ENCODE data around the gene GBF1.

Gene GBF1

GRCh38 chr10:102368077-102368476, 122.7 kb downstream of the GBF1 start:
- H3K36me3 ChIP-seq (ENCODE audit: control insufficient read depth in 4 of 4, insufficient read depth in 4 of 4, low read length in 3 of 4), result peaks cover 28 to 85% (median 73%) of the 10 kb centered on the region in 4 experiments
- no peak for DNase-seq
- H3K27ac ChIP-seq (ENCODE audit: insufficient read depth in 1 of 2, low read depth in 1 of 2, low read length in 2 of 2, poor library complexity in 1 of 2, severe bottlenecking in 2 of 2), result no peak overlapping the region
- no peaks in the 10 kb centered on the region for H3K27me3 ChIP-seq (replicated peaks in 2 of 5; ENCODE audit: control insufficient read depth in 4 of 5, insufficient read depth in 5 of 5, low read length in 4 of 5)
- no peak overlapping the region for H3K4me3 ChIP-seq (ENCODE audit: control insufficient read depth in 1 of 7, extremely low read depth in 1 of 7, insufficient read depth in 4 of 7, low read depth in 2 of 7, low read length in 6 of 7)
- CTCF ChIA-PET, result interaction anchor here (0.6 to 2.2 kb wide), 10 partner anchors 10 to 187 kb away, joined by 3 to 14 read pairs (median 3); no protein-coding TSS in a partner anchor
- peaks cover 0 to 10% (median 0%) of the 10 kb centered on the region in 5 experiments for H3K9me3 ChIP-seq (ENCODE audit: control extremely low read depth in 1 of 5, control insufficient read depth in 4 of 5, insufficient read depth in 2 of 5, low read depth in 1 of 5, low read length in 4 of 5)
- WGBS (ENCODE audit: insufficient coverage), result 100% methylated on average over 3 of the region's 3 CpGs
- POLR2A ChIA-PET, result no interaction called here
- no peaks in the 10 kb centered on the region for H3K4me1 ChIP-seq (ENCODE audit: control extremely low read depth in 1 of 4, control insufficient read depth in 4 of 4, insufficient read depth in 4 of 4, low read length in 3 of 4)

GRCh38 chr10:102371295-102371694, 126.0 kb downstream of the GBF1 start:
- Histone ChIP-seq H3K9me3 (ENCODE audit: control extremely low read depth in 1 of 5, control insufficient read depth in 4 of 5, insufficient read depth in 2 of 5, low read depth in 1 of 5, low read length in 4 of 5) (peaks cover 0 to 10% (median 0%) of the 10 kb centered on the region in 5 experiments), H3K4me1 (ENCODE audit: control extremely low read depth in 1 of 4, control insufficient read depth in 4 of 4, insufficient read depth in 4 of 4, low read length in 3 of 4) (no peaks in the 10 kb centered on the region), H3K4me3 (ENCODE audit: control insufficient read depth in 1 of 7, extremely low read depth in 1 of 7, insufficient read depth in 4 of 7, low read depth in 2 of 7, low read length in 6 of 7) (no peak overlapping the region), H3K27me3 (replicated peaks in 2 of 5; ENCODE audit: control insufficient read depth in 4 of 5, insufficient read depth in 5 of 5, low read length in 4 of 5) (no peaks in the 10 kb centered on the region), H3K27ac (ENCODE audit: insufficient read depth in 1 of 2, low read depth in 1 of 2, low read length in 2 of 2, poor library complexity in 1 of 2, severe bottlenecking in 2 of 2) (no peak overlapping the region), H3K36me3 (ENCODE audit: control insufficient read depth in 4 of 4, insufficient read depth in 4 of 4, low read length in 3 of 4) (peaks cover 25 to 82% (median 68%) of the 10 kb centered on the region in 4 experiments)
- no peak for DNase-seq
- ChIA-PET POLR2A (no interaction called here), CTCF (interaction anchor here (0.6 to 1.2 kb wide), 6 partner anchors 8 to 202 kb away, joined by 3 to 6 read pairs (median 3); no protein-coding TSS in a partner anchor)
- WGBS (ENCODE audit: insufficient coverage), result no CpG with 5 or more reads among the region's 2 CpGs

- POLR2A ChIA-PET, result interaction anchor here (0.9 kb wide), 1 partner anchor 19 kb away, joined by 6 read pairs; no protein-coding TSS in a partner anchor
These were observed 129.9 kb downstream of the GBF1 start for GRCh38 chr10:102375250-102375649.

GRCh38 chr10:102375867-102376266, 130.5 kb downstream of the GBF1 start:
- Histone ChIP-seq H3K4me3 (ENCODE audit: control insufficient read depth in 1 of 7, extremely low read depth in 1 of 7, insufficient read depth in 4 of 7, low read depth in 2 of 7, low read length in 6 of 7) (no peak overlapping the region), H3K27ac (ENCODE audit: insufficient read depth in 1 of 2, low read depth in 1 of 2, low read length in 2 of 2, poor library complexity in 1 of 2, severe bottlenecking in 2 of 2) (no peak overlapping the region), H3K36me3 (ENCODE audit: control insufficient read depth in 4 of 4, insufficient read depth in 4 of 4, low read length in 3 of 4) (peaks cover 6 to 70% (median 48%) of the 10 kb centered on the region in 4 experiments), H3K27me3 (replicated peaks in 2 of 5; ENCODE audit: control insufficient read depth in 4 of 5, insufficient read depth in 5 of 5, low read length in 4 of 5) (no peaks in the 10 kb centered on the region), H3K4me1 (ENCODE audit: control extremely low read depth in 1 of 4, control insufficient read depth in 4 of 4, insufficient read depth in 4 of 4, low read length in 3 of 4) (no peaks in the 10 kb centered on the region), H3K9me3 (ENCODE audit: control extremely low read depth in 1 of 5, control insufficient read depth in 4 of 5, insufficient read depth in 2 of 5, low read depth in 1 of 5, low read length in 4 of 5) (peaks cover 0 to 2% (median 0%) of the 10 kb centered on the region in 5 experiments)
- no peak for DNase-seq
- CTCF ChIA-PET, result interaction anchor here (1.1 to 1.2 kb wide), 3 partner anchors 9 to 24 kb away, joined by 3 to 5 read pairs (median 4); no protein-coding TSS in a partner anchor
- 100% methylated on average over 1 of the region's 2 CpGs for WGBS (ENCODE audit: insufficient coverage)
- POLR2A ChIA-PET, result no interaction called here

More at GRCh38 chr10:102375250-102375649, 129.9 kb downstream of the GBF1 start:
- CTCF ChIA-PET, result interaction anchor here (1.0 to 2.0 kb wide), 6 partner anchors 8 to 125 kb away, joined by 3 to 7 read pairs (median 4); no protein-coding TSS in a partner anchor
- no peak overlapping the region for H3K4me3 ChIP-seq (ENCODE audit: control insufficient read depth in 1 of 7, extremely low read depth in 1 of 7, insufficient read depth in 4 of 7, low read depth in 2 of 7, low read length in 6 of 7)
- 95% methylated on average over 7 of the region's 7 CpGs for WGBS (ENCODE audit: insufficient coverage)
- H3K4me1 ChIP-seq (ENCODE audit: control extremely low read depth in 1 of 4, control insufficient read depth in 4 of 4, insufficient read depth in 4 of 4, low read length in 3 of 4), result no peaks in the 10 kb centered on the region
- H3K36me3 ChIP-seq (ENCODE audit: control insufficient read depth in 4 of 4, insufficient read depth in 4 of 4, low read length in 3 of 4), result peaks cover 12 to 70% (median 50%) of the 10 kb centered on the region in 4 experiments
- no peak overlapping the region for H3K27ac ChIP-seq (ENCODE audit: insufficient read depth in 1 of 2, low read depth in 1 of 2, low read length in 2 of 2, poor library complexity in 1 of 2, severe bottlenecking in 2 of 2)
- peaks cover 0 to 8% (median 0%) of the 10 kb centered on the region in 5 experiments for H3K9me3 ChIP-seq (ENCODE audit: control extremely low read depth in 1 of 5, control insufficient read depth in 4 of 5, insufficient read depth in 2 of 5, low read depth in 1 of 5, low read length in 4 of 5)
- peak in 2 of 3 donors; percentile 25 to 31 for DNase-seq
- no peaks in the 10 kb centered on the region for H3K27me3 ChIP-seq (replicated peaks in 2 of 5; ENCODE audit: control insufficient read depth in 4 of 5, insufficient read depth in 5 of 5, low read length in 4 of 5)

- CTCF ChIA-PET, result no interaction called here
- no peaks in the 10 kb centered on the region for H3K4me1 ChIP-seq (ENCODE audit: control extremely low read depth in 1 of 4, control insufficient read depth in 4 of 4, insufficient read depth in 4 of 4, low read length in 3 of 4)
- H3K4me3 ChIP-seq (ENCODE audit: control insufficient read depth in 1 of 7, extremely low read depth in 1 of 7, insufficient read depth in 4 of 7, low read depth in 2 of 7, low read length in 6 of 7), result no peak overlapping the region
- POLR2A ChIA-PET, result no interaction called here
- DNase-seq, result no peak
- H3K27me3 ChIP-seq (replicated peaks in 2 of 5; ENCODE audit: control insufficient read depth in 4 of 5, insufficient read depth in 5 of 5, low read length in 4 of 5), result no peaks in the 10 kb centered on the region
- H3K36me3 ChIP-seq (ENCODE audit: control insufficient read depth in 4 of 4, insufficient read depth in 4 of 4, low read length in 3 of 4), result peaks cover 0 to 73% (median 44%) of the 10 kb centered on the region in 4 experiments
- H3K27ac ChIP-seq (ENCODE audit: insufficient read depth in 1 of 2, low read depth in 1 of 2, low read length in 2 of 2, poor library complexity in 1 of 2, severe bottlenecking in 2 of 2), result no peak overlapping the region
- no peaks in the 10 kb centered on the region for H3K9me3 ChIP-seq (ENCODE audit: control extremely low read depth in 1 of 5, control insufficient read depth in 4 of 5, insufficient read depth in 2 of 5, low read depth in 1 of 5, low read length in 4 of 5)
- 98% methylated on average over 11 of the region's 12 CpGs for WGBS (ENCODE audit: insufficient coverage)
These were observed 131.6 kb downstream of the GBF1 start for GRCh38 chr10:102376901-102377300.

GRCh38 chr10:102379383-102379782, 134.1 kb downstream of the GBF1 start:
- Histone ChIP-seq H3K4me1 (ENCODE audit: control extremely low read depth in 1 of 4, control insufficient read depth in 4 of 4, insufficient read depth in 4 of 4, low read length in 3 of 4) (no peaks in the 10 kb centered on the region), H3K4me3 (ENCODE audit: control insufficient read depth in 1 of 7, extremely low read depth in 1 of 7, insufficient read depth in 4 of 7, low read depth in 2 of 7, low read length in 6 of 7) (no peak overlapping the region), H3K27me3 (replicated peaks in 2 of 5; ENCODE audit: control insufficient read depth in 4 of 5, insufficient read depth in 5 of 5, low read length in 4 of 5) (no peaks in the 10 kb centered on the region), H3K27ac (ENCODE audit: insufficient read depth in 1 of 2, low read depth in 1 of 2, low read length in 2 of 2, poor library complexity in 1 of 2, severe bottlenecking in 2 of 2) (no peak overlapping the region), H3K36me3 (ENCODE audit: control insufficient read depth in 4 of 4, insufficient read depth in 4 of 4, low read length in 3 of 4) (peaks cover 0 to 67% (median 46%) of the 10 kb centered on the region in 4 experiments), H3K9me3 (ENCODE audit: control extremely low read depth in 1 of 5, control insufficient read depth in 4 of 5, insufficient read depth in 2 of 5, low read depth in 1 of 5, low read length in 4 of 5) (no peaks in the 10 kb centered on the region)
- no peak for DNase-seq
- ChIA-PET CTCF (interaction anchor here (0.6 to 2.8 kb wide), 8 partner anchors 8 to 210 kb away, joined by 3 to 9 read pairs (median 3); no protein-coding TSS in a partner anchor), POLR2A (no interaction called here)
- 99% methylated on average over 6 of the region's 6 CpGs for WGBS (ENCODE audit: insufficient coverage)

GRCh38 chr10:102381983-102382382, 136.7 kb downstream of the GBF1 start:
- ChIA-PET POLR2A (no interaction called here), CTCF (interaction anchor here (0.7 to 5.4 kb wide), 9 partner anchors 9 to 156 kb away, joined by 3 to 45 read pairs (median 4); partner anchors contain the start of genes ELOVL3, FBXL15 and NFKB2)
- peaks cover 0 to 48% (median 27%) of the 10 kb centered on the region in 4 experiments for H3K36me3 ChIP-seq (ENCODE audit: control insufficient read depth in 4 of 4, insufficient read depth in 4 of 4, low read length in 3 of 4)
- H3K4me3 ChIP-seq (ENCODE audit: control insufficient read depth in 1 of 7, extremely low read depth in 1 of 7, insufficient read depth in 4 of 7, low read depth in 2 of 7, low read length in 6 of 7), result no peak overlapping the region
- WGBS (ENCODE audit: insufficient coverage), result 97% methylated on average over 9 of the region's 9 CpGs
- no peaks in the 10 kb centered on the region for H3K27me3 ChIP-seq (replicated peaks in 2 of 5; ENCODE audit: control insufficient read depth in 4 of 5, insufficient read depth in 5 of 5, low read length in 4 of 5)
- H3K4me1 ChIP-seq (ENCODE audit: control extremely low read depth in 1 of 4, control insufficient read depth in 4 of 4, insufficient read depth in 4 of 4, low read length in 3 of 4), result no peaks in the 10 kb centered on the region
- no peak for DNase-seq
- no peaks in the 10 kb centered on the region for H3K9me3 ChIP-seq (ENCODE audit: control extremely low read depth in 1 of 5, control insufficient read depth in 4 of 5, insufficient read depth in 2 of 5, low read depth in 1 of 5, low read length in 4 of 5)
- no peak overlapping the region for H3K27ac ChIP-seq (ENCODE audit: insufficient read depth in 1 of 2, low read depth in 1 of 2, low read length in 2 of 2, poor library complexity in 1 of 2, severe bottlenecking in 2 of 2)
